HepG2 (cell line): ENCODE measurements around the gene GRM8. TPM values are rescaled to one million over a fixed set of nuclear protein-coding genes. Genes with fewer than 3 reads are reported as not detected.

Source experiments
- ATAC-seq: fragments of 200-7000 bp; cut with Tn5 transposase; 3 replicates; pipeline ENCODE4 v1.9.1; 2020; ENCODE audit warnings: mild to moderate bottlenecking, moderate library complexity
- BruUV-seq: library from RNA; stranded (reverse); fragments of 400-500 nt; replicated peaks from 2 replicates; lab custom pipeline; 2021; lab: Mats Ljungman, UMichigan
- CTCF ChIA-PET: fragments of 300-600 bp; formaldehyde crosslinking; extraction: SDS; loops from one replicate; lab custom pipeline; 2021; ENCODE audit warnings: low total read pairs, inconsistent platforms, low intra/inter-chr PET ratio; lab: Yijun Ruan, JAX
- POLR2A ChIA-PET: fragments of 350-600 bp; sonication (Branson Sonifier 250); formaldehyde crosslinking; loops from one replicate; lab custom pipeline; 2020; ENCODE audit warnings: antibody characterized with exemption, inconsistent platforms; lab: Yijun Ruan, JAX
- DNase-seq: peaks from one replicate; pipeline ENCODE4 v3.0.0-alpha.2; 2015; ENCODE audit warnings: low spot score
- FAIRE-seq: peaks from 3 replicates; lab custom pipeline; 2011; peaks lifted over from hg19 to GRCh38; lab: Jason Lieb, UNC
- H2AFZ ChIP-seq: one replicate; pipeline ENCODE4 v1.6.1; 2011; ENCODE audit warnings: low read length, inconsistent platforms
- H3K27ac ChIP-seq: fragments of 300-600 bp; 3 replicates; pipeline ENCODE4 v1.8.0; 2011; ENCODE audit warnings: mixed run types, mild to moderate bottlenecking, mixed read lengths, low read length, inconsistent platforms; ENCODE audit not compliant: insufficient read depth; ENCODE audit errors: extremely low read length
- H3K27me3 ChIP-seq, 2 experiments: fragments of 200-600 bp in 1 of 2; 2 replicates in 1 of 2; 3 replicates in 1 of 2; pipeline versions ENCODE4 v1.6.0 to v1.8.0; 2011; ENCODE audit warnings: low read length in 2 of 2, mild to moderate bottlenecking in 2 of 2, moderate library complexity in 2 of 2, inconsistent platforms in 1 of 2; ENCODE audit not compliant: insufficient read depth in 2 of 2, control insufficient read depth in 1 of 2
- H3K36me3 ChIP-seq, 2 experiments: fragments of 200-600 bp in 1 of 2; replicated peaks in 1 of 2; 2 replicates in 1 of 2; 3 replicates in 1 of 2; pipeline versions ENCODE4 v1.5.1 to v1.8.0; 2011; ENCODE audit warnings: low read length in 2 of 2, inconsistent platforms in 1 of 2; ENCODE audit not compliant: insufficient read depth in 2 of 2, control insufficient read depth in 1 of 2
- H3K4me1 ChIP-seq: 2 replicates; pipeline ENCODE4 v1.5.1; 2012; ENCODE audit warnings: low read length, inconsistent platforms; ENCODE audit not compliant: insufficient read depth
- H3K4me2 ChIP-seq: 2 replicates; pipeline ENCODE4 v1.6.0; 2011; ENCODE audit warnings: low read depth, low read length, inconsistent platforms
- H3K4me3 ChIP-seq, 3 experiments: fragments of 200-600 bp in 1 of 3; sonication (generic), shearing (Covaris generic) in 1 of 3; replicated peaks in 1 of 3; 2 replicates each; pipeline ENCODE4 v1.5.1; 2011 to 2016; ENCODE audit warnings: low read length in 3 of 3, inconsistent platforms in 2 of 3, low read depth in 2 of 3, mild to moderate bottlenecking in 2 of 3, control low read depth in 1 of 3, mixed read lengths in 1 of 3; ENCODE audit not compliant: insufficient read depth in 1 of 3
- H3K79me2 ChIP-seq: one replicate; pipeline ENCODE4 v1.6.1; 2011; ENCODE audit warnings: low read length, inconsistent platforms; ENCODE audit not compliant: insufficient read depth
- H3K9ac ChIP-seq: 2 replicates; pipeline ENCODE4 v1.6.0; 2011; ENCODE audit warnings: mild to moderate bottlenecking, low read depth, low read length, inconsistent platforms; ENCODE audit not compliant: insufficient read depth
- H3K9me3 ChIP-seq: 2 replicates; pipeline ENCODE4 v1.5.1; 2012; ENCODE audit warnings: mild to moderate bottlenecking, low read length
- H4K20me1 ChIP-seq: 2 replicates; pipeline ENCODE4 v1.6.0; 2011; ENCODE audit warnings: inconsistent platforms, mild to moderate bottlenecking, low read length, moderate library complexity; ENCODE audit not compliant: insufficient read depth
- ATAD3A ChIP-seq: sonication (generic); formaldehyde crosslinking; IDR thresholded peaks from 2 replicates; pipeline ENCODE4 v1.4.0; 2020; ENCODE audit warnings: missing genetic modification reagents
- DPF2 ChIP-seq: sonication (generic); formaldehyde crosslinking; IDR thresholded peaks from 2 replicates; pipeline ENCODE4 v1.4.0; 2020; ENCODE audit warnings: mild to moderate bottlenecking, low read depth, missing genetic modification reagents, borderline replicate concordance
- FOXC1 ChIP-seq: sonication (generic); formaldehyde crosslinking; IDR thresholded peaks from 2 replicates; pipeline ENCODE4 v1.8.0; 2022; ENCODE audit warnings: mild to moderate bottlenecking, missing genetic modification reagents, borderline replicate concordance
- HOXD1 ChIP-seq: sonication (generic); formaldehyde crosslinking; IDR thresholded peaks from 2 replicates; pipeline ENCODE4 v1.5.0; 2020; ENCODE audit warnings: missing genetic modification reagents
- KDM5A ChIP-seq: fragments of 200-600 bp; sonication (generic); IDR thresholded peaks from 2 replicates; pipeline ENCODE4 v1.7.0; 2018; ENCODE audit warnings: antibody characterized with exemption, mild to moderate bottlenecking, low read length, borderline replicate concordance
- KLF12 ChIP-seq: sonication (generic); formaldehyde crosslinking; IDR thresholded peaks from 2 replicates; pipeline ENCODE4 v1.4.0; 2020; ENCODE audit warnings: missing genetic modification reagents, borderline replicate concordance
- PRMT3 ChIP-seq: sonication (generic); formaldehyde crosslinking; IDR thresholded peaks from 2 replicates; pipeline ENCODE4 v1.8.1; 2022; ENCODE audit warnings: low read depth, mild to moderate bottlenecking, moderate library complexity, missing genetic modification reagents, borderline replicate concordance
- REPIN1 ChIP-seq: sonication (generic); formaldehyde crosslinking; IDR thresholded peaks from 2 replicates; pipeline ENCODE4 v1.8.0; 2022; ENCODE audit warnings: missing genetic modification reagents, low read depth, mild to moderate bottlenecking, borderline replicate concordance
- ZNF431 ChIP-seq: sonication (generic); formaldehyde crosslinking; IDR thresholded peaks from 2 replicates; pipeline ENCODE4 v1.9.0; 2022; ENCODE audit warnings: missing genetic modification reagents, low read depth, mild to moderate bottlenecking, borderline replicate concordance
- ZNF777 ChIP-seq: sonication (generic); formaldehyde crosslinking; IDR thresholded peaks from 2 replicates; pipeline ENCODE4 v1.4.0; 2020; ENCODE audit warnings: missing genetic modification reagents
- WGBS: methylation state at CpG from one replicate; pipeline ENCODE4 v1.1.6; 2017; ENCODE audit warnings: low lambda C conversion rate; 5-methylcytosine and 5-hydroxymethylcytosine counted together
- in situ Hi-C: cut with HindIII; loops from 2 replicates; pipeline ENCODE4 v1.10.0; 2017; ENCODE audit warnings: low pct_unique_long_range_greater_than_20kb; ENCODE audit not compliant: extremely low pct_ligation_motif_present
- intact Hi-C: fragments of 100-400 bp; cut with micrococcal nuclease; formaldehyde crosslinking; loops from one replicate; pipeline ENCODE4 v1.10.0; 2022; ENCODE audit not compliant: unreplicated experiment
- polyA plus RNA-seq, 8 experiments: library from polyadenylated mRNA; depleted of rRNA in 3 of 8; stranded (reverse) in 7 of 8; unstranded in 1 of 8; fragments of >200 nt; fragmentation: Illumina TruSeq in 4 of 8; extraction: Trizol in 4 of 8; gene quantifications; 2 replicates each; pipeline versions ENCODE4 v1.2.1 to v1.2.3, GENCODE V29; 2011 to 2016; ENCODE audit warnings: low read depth in 4 of 8, missing spikeins in 1 of 8, mixed read lengths in 1 of 8; ENCODE audit not compliant: insufficient read depth in 1 of 8
- total RNA-seq, 5 experiments: library from RNA; depleted of rRNA; stranded (reverse); fragments of >200 nt; fragmentation: Illumina TruSeq; extraction: Trizol; gene quantifications; 2 replicates each; pipeline ENCODE4 v1.2.3, GENCODE V29; 2016; ENCODE audit warnings: low read depth in 1 of 5

The GRM8 gene
- total and polyA plus RNA-seq, 2 of the 13 experiments (the other 11 are each of a cell fraction or from before 2014, with no cell fraction given), result not detected

- ATAC-seq (no peak), FAIRE-seq (no peak), DNase-seq (no peak)
- no peaks in the 10 kb centered on the region for H3K4me1 ChIP-seq
- no peak overlapping the region for H2AFZ ChIP-seq
- H3K79me2 ChIP-seq, result no peaks in the 10 kb centered on the region
- H3K36me3 ChIP-seq, result no peaks in the 10 kb centered on the region
- CTCF ChIA-PET, result no interaction called here
- POLR2A ChIA-PET, result no interaction called here
- H3K9me3 ChIP-seq, result no peaks in the 10 kb centered on the region
- no peak overlapping the region for H3K4me2 ChIP-seq
- H4K20me1 ChIP-seq, result no peaks in the 10 kb centered on the region
- TF ChIP-seq DPF2 (CRISPR knock-in tag), result no peak
- intact Hi-C loops (no loop called here), in situ Hi-C loops (no loop called here)
- H3K4me3 ChIP-seq, result no peak overlapping the region
- BruUV-seq, result no TSS peak
- no peak overlapping the region for H3K27ac ChIP-seq
- no peaks in the 10 kb centered on the region for H3K27me3 ChIP-seq
- WGBS, result 0% methylated on average over 1 of the region's 1 CpG
- no peak overlapping the region for H3K9ac ChIP-seq
These were observed 230.9 kb downstream of the GRM8 start for GRCh38 chr7:127021857-127022256.

- no peaks in the 10 kb centered on the region for H3K27me3 ChIP-seq
- DNase-seq (no peak), FAIRE-seq (no peak), ATAC-seq (no peak)
- ChIA-PET POLR2A (no interaction called here), CTCF (no interaction called here)
- no TSS peak for BruUV-seq
- H3K9ac ChIP-seq, result no peak overlapping the region
- no peaks in the 10 kb centered on the region for H3K79me2 ChIP-seq
- in situ Hi-C loops, result no loop called here
- no peak overlapping the region for H3K4me3 ChIP-seq
- H2AFZ ChIP-seq, result no peak overlapping the region
- H4K20me1 ChIP-seq, result no peaks in the 10 kb centered on the region
- H3K9me3 ChIP-seq, result no peaks in the 10 kb centered on the region
- H3K27ac ChIP-seq, result no peak overlapping the region
- intact Hi-C loops, result no loop called here
- no peaks in the 10 kb centered on the region for H3K4me1 ChIP-seq
- no peak overlapping the region for H3K4me2 ChIP-seq
- TF ChIP-seq HOXD1 (no peak), FOXC1 (CRISPR knock-in tag) (no peak), KDM5A (no peak), ATAD3A (no peak), REPIN1 (CRISPR knock-in tag) (no peak), ZNF431 (CRISPR knock-in tag) (no peak), ZNF777 (CRISPR knock-in tag) (no peak), PRMT3 (CRISPR knock-in tag) (no peak), KLF12 (CRISPR knock-in tag) (no peak)
- H3K36me3 ChIP-seq, result no peaks in the 10 kb centered on the region
These were observed 231.6 kb downstream of the GRM8 start for GRCh38 chr7:127021019-127021738.
